ENCODE results near the gene XIRP1.

GRCh38 chr3:39205919-39206516 is 13.6 kb upstream of the XIRP1 start:
- TF ChIP-seq MIER3 (CRISPR knock-in tag; IDR thresholded peaks at IDR 0.05; ENCODE audit: borderline replicate concordance) = no peak
- TF ChIP-seq ZNF678 (CRISPR knock-in tag; IDR thresholded peaks at IDR 0.05) = no peak
- TF ChIP-seq, protein P1, sequence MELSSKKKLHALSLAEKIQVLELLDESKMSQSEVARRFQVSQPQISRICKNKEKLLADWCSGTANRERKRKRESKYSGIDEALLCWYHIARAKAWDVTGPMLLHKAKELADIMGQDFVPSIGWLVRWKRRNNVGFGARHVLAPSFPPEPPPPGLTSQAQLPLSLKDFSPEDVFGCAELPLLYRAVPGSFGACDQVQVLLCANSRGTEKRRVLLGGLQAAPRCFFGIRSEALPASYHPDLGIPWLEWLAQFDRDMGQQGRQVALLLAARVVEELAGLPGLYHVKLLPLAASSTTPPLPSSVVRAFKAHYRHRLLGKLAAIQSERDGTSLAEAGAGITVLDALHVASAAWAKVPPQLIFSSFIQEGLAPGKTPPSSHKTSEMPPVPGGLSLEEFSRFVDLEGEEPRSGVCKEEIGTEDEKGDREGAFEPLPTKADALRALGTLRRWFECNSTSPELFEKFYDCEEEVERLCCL (CRISPR knock-in tag; IDR thresholded peaks at IDR 0.05; ENCODE audit: borderline replicate concordance) = no peak
- no peak for TF ChIP-seq ZNF138 (CRISPR knock-in tag; IDR thresholded peaks at IDR 0.05; ENCODE audit: low read depth)
- no peak for TF ChIP-seq SUZ12 (IDR thresholded peaks at IDR 0.05; ENCODE audit: low read depth, low read length)
- TF ChIP-seq, protein P2, sequence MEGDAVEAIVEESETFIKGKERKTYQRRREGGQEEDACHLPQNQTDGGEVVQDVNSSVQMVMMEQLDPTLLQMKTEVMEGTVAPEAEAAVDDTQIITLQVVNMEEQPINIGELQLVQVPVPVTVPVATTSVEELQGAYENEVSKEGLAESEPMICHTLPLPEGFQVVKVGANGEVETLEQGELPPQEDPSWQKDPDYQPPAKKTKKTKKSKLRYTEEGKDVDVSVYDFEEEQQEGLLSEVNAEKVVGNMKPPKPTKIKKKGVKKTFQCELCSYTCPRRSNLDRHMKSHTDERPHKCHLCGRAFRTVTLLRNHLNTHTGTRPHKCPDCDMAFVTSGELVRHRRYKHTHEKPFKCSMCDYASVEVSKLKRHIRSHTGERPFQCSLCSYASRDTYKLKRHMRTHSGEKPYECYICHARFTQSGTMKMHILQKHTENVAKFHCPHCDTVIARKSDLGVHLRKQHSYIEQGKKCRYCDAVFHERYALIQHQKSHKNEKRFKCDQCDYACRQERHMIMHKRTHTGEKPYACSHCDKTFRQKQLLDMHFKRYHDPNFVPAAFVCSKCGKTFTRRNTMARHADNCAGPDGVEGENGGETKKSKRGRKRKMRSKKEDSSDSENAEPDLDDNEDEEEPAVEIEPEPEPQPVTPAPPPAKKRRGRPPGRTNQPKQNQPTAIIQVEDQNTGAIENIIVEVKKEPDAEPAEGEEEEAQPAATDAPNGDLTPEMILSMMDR (CRISPR knock-in tag; IDR thresholded peaks at IDR 0.05) = no peak
- TF ChIP-seq ZNF674 (CRISPR knock-in tag; IDR thresholded peaks at IDR 0.05; ENCODE audit: low read depth) = no peak
- no peak for TF ChIP-seq KDM1A (CRISPR knock-in tag; IDR thresholded peaks at IDR 0.05)
- TF ChIP-seq MYC (CRISPR knock-in tag; IDR thresholded peaks at IDR 0.05; ENCODE audit: borderline replicate concordance) = no peak
- TF ChIP-seq POLR2A (IDR thresholded peaks at IDR 0.05; ENCODE audit: insufficient read depth in 1 of 2, low read depth in 2 of 2, low read length in 2 of 2) = no peak
- no peak for TF ChIP-seq MED1 (CRISPR knock-in tag; IDR thresholded peaks at IDR 0.05)
